ENCODE measurements around the gene GIMAP4. TPM values are rescaled to one million over a fixed set of nuclear protein-coding genes. Genes with fewer than 3 reads are reported as not detected.

GIMAP4 gene
- total RNA-seq, 1 donor from 2014 or later, result 25.3 TPM

DNA sequence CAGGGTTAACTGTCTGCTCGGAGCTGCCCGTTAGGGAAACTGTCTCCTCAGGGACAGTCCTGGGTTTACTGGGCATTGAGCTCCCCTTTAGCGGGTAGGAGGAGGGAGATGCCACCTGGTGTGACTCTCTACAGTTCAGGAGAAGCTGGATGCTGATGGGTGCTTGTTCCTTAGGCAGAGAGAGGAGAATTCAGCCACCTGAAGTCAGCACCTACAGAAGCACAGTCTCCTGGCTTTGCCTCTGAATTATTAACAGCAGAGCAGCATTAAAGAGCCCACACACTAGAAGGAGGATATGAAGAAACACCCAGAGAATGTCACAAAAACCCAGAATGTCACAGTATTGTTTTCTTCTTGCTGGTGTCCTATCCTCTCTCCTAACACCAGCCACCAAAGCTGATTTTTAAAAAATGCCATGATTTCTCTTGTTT, 696 bp downstream of the GIMAP4 start:
- intact Hi-C loops (cut with DNase I), result no loop called here
- peaks cover 0 to 15% of the 10 kb centered on the region in 2 donors for H3K36me3 ChIP-seq
- no peak for DNase-seq (ENCODE audit: extremely low spot score in 2 of 2)
- TF ChIP-seq POLR2A (IDR thresholded peaks at IDR 0.05) (no peak), POLR2AphosphoS5 (IDR thresholded peaks at IDR 0.05; ENCODE audit: insufficient read depth in 1 of 2, low read depth in 1 of 2) (no peak)
- TF ChIP-seq, protein P1, sequence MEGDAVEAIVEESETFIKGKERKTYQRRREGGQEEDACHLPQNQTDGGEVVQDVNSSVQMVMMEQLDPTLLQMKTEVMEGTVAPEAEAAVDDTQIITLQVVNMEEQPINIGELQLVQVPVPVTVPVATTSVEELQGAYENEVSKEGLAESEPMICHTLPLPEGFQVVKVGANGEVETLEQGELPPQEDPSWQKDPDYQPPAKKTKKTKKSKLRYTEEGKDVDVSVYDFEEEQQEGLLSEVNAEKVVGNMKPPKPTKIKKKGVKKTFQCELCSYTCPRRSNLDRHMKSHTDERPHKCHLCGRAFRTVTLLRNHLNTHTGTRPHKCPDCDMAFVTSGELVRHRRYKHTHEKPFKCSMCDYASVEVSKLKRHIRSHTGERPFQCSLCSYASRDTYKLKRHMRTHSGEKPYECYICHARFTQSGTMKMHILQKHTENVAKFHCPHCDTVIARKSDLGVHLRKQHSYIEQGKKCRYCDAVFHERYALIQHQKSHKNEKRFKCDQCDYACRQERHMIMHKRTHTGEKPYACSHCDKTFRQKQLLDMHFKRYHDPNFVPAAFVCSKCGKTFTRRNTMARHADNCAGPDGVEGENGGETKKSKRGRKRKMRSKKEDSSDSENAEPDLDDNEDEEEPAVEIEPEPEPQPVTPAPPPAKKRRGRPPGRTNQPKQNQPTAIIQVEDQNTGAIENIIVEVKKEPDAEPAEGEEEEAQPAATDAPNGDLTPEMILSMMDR (IDR thresholded peaks at IDR 0.05), result no peak
- H3K4me3 ChIP-seq, result peak overlapping the region; percentile 16 to 43
- H3K4me1 ChIP-seq, result no peaks in the 10 kb centered on the region
- H3K27me3 ChIP-seq, result no peaks in the 10 kb centered on the region
- peak overlapping the region; percentile 52 for H3K27ac ChIP-seq
- H3K9me3 ChIP-seq, result no peaks in the 10 kb centered on the region

DNA sequence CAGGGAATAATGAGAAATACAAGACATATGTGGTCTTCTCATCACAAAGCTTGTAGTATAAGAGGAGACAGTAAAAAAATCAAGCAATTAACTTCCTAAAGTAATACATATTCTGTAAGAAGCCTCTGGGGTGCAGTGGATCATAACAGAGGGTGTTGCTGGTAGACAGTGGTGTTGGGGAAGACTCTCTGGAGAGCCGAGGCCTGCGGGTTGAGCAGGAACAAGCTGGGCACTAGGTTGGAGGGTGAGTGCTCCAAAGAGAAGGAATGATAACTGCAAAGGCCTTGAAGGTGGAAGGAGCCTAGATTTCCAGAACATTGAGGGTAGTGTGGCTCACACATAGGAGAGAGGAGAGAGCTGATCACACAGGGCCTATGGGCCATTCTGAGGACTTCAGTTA, 1.5 kb downstream of the GIMAP4 start:
- TF ChIP-seq POLR2AphosphoS5 (IDR thresholded peaks at IDR 0.05; ENCODE audit: insufficient read depth in 1 of 2, low read depth in 1 of 2) (no peak), POLR2A (IDR thresholded peaks at IDR 0.05) (no peak)
- TF ChIP-seq, protein P1 (IDR thresholded peaks at IDR 0.05), result no peak
- no peak for DNase-seq (ENCODE audit: extremely low spot score in 2 of 2)
- peak overlapping the region; percentile 28 to 43 for H3K4me3 ChIP-seq
- peak overlapping the region; percentile 31 for H3K27ac ChIP-seq
- intact Hi-C loops (cut with DNase I), result no loop called here
- no peaks in the 10 kb centered on the region for H3K9me3 ChIP-seq
- peaks cover 0 to 15% of the 10 kb centered on the region in 2 donors for H3K36me3 ChIP-seq
- no peaks in the 10 kb centered on the region for H3K27me3 ChIP-seq
- no peaks in the 10 kb centered on the region for H3K4me1 ChIP-seq

DNA sequence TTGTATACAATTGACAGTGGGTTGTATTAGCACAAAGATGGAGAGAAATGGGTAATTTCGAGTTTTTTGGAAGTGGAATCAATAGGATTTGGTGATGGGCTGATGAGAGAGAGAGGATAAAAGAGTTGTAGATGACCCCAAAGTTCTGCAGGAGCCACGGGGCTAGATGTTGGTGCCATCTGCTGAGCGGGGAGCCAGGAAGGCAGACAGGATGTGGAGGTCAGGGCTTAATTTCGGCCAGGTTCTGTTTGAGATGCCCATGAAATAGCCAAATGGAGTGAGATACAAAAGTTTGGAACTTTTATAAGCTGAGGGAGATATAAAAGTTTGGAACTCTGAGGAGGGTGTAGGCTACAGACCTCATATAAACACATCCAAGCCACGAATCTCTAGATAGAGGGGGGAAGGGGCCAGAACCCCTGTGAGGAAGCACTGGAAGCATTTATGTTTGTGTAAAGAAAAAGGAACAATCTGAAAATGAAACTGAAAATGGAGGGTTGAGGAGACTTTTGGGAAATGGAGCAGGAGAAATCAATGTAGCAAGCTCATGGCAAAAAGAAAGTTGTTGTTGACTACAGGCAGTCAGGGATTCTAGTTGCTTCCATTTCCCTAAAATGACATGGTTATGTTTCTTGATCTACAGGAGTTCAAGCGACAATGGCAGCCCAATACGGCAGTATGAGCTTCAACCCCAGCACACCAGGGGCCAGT, 2.2 kb downstream of the GIMAP4 start:
- no peak for TF ChIP-seq POLR2AphosphoS5 (IDR thresholded peaks at IDR 0.05; ENCODE audit: insufficient read depth in 1 of 2, low read depth in 1 of 2)
- no peak for TF ChIP-seq POLR2A (IDR thresholded peaks at IDR 0.05)
- TF ChIP-seq, protein P1 (IDR thresholded peaks at IDR 0.05), result no peak
- Histone ChIP-seq H3K4me3 (peak overlapping the region; percentile 28 to 43), H3K27me3 (no peaks in the 10 kb centered on the region), H3K36me3 (peaks cover 0 to 15% of the 10 kb centered on the region in 2 donors), H3K4me1 (no peaks in the 10 kb centered on the region), H3K27ac (peak overlapping the region; percentile 31), H3K9me3 (no peaks in the 10 kb centered on the region)
- intact Hi-C loops (cut with DNase I), result no loop called here
- DNase-seq (ENCODE audit: extremely low spot score in 2 of 2), result no peak

DNA sequence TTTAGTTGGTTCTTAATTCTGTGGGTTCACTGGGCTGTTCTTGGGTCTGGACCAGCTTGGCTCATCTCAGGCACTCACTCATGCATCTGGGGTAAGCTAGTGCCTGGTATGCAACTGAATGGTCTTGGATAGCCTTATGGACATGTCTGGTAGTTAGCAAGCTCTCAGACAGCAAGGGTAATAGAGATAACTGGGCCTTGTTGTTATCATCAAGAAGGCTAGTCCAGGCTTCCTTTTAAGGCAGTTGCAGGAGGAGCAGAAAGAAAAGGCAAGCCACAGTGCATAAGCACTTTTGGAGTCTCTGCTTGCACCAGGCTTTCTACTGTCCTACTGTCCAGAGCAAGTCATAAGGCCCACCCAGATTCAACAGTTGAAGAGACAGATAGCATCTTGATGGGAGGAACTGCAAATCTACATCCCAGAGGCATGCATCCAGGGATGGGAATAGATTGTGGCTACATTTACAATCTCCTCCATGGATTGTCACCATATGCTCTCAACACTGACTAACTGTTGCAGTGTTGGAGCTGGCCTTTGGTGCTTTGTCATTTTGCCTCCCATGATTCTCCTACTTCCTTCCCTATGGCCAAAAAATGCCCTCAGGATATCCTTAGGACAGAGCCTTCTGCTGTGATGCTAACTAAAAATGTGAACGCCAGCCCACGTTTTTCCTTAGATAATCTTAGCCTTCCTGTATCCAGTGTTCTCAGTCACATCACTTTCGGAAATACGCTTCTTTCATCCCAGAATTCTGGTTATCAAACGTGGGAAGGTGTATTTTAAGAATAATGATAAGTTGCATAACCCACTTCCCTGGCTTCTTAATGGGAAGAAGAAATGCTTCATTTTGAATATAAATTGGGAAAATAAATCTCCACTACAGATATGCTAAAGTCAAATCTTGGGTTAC, 3.6 kb downstream of the GIMAP4 start:
- no peaks in the 10 kb centered on the region for H3K9me3 ChIP-seq
- no peak for DNase-seq (ENCODE audit: extremely low spot score in 2 of 2)
- no peaks in the 10 kb centered on the region for H3K4me1 ChIP-seq
- no peak for TF ChIP-seq POLR2AphosphoS5 (IDR thresholded peaks at IDR 0.05; ENCODE audit: insufficient read depth in 1 of 2, low read depth in 1 of 2)
- TF ChIP-seq, protein P1 (IDR thresholded peaks at IDR 0.05), result no peak
- TF ChIP-seq POLR2A (IDR thresholded peaks at IDR 0.05), result no peak
- H3K36me3 ChIP-seq, result peaks cover 0 to 15% of the 10 kb centered on the region in 2 donors
- H3K27me3 ChIP-seq, result no peaks in the 10 kb centered on the region
- H3K27ac ChIP-seq, result no peak overlapping the region
- peak overlapping the region in 1 of 2 donors; percentile 28 for H3K4me3 ChIP-seq
- intact Hi-C loops (cut with DNase I), result no loop called here

Measured in vagina (tissue), 2 donors.